ENCODE data around the gene DNAAF1.
A peak's percentile ranks its signal among the peaks of the same experiment; 100 is the strongest.

DNAAF1 gene

DNA sequence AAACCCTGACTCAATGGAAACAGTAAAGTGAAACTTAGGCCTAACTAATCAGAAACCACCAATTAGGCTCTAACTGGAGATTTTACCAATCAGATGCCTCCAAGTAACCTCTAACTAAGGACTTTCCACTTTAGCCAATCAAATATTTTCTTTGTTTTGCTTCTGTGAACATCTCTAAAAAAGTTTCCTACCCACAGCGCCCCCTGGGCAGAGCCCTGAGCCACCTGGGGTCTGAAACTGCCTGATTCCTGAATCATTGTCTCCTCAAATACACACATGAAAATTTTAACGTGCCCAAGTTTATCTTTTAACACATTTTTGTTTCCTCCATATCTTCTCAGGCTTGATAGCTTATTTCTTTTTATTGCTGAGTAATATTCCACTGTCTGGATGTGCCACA, 64.9 kb downstream of the DNAAF1 start:
- ChIA-PET CTCF (interaction anchor here (0.7 to 0.8 kb wide), 3 partner anchors 8 to 99 kb away, joined by 3 read pairs; no protein-coding TSS in a partner anchor), POLR2A (no interaction called here)
- H3K36me3 ChIP-seq (ENCODE audit: control insufficient read depth in 2 of 2, insufficient read depth in 1 of 2, low read length in 2 of 2): no peaks in the 10 kb centered on the region
- H3K9me3 ChIP-seq (ENCODE audit: control insufficient read depth, insufficient read depth, low read depth, low read length): no peaks in the 10 kb centered on the region
- H3K27ac ChIP-seq (ENCODE audit: extremely low read depth, low read depth, low read length): no peak overlapping the region
- no peak for TF ChIP-seq ZNF596 (tag by site-specific recombination; IDR thresholded peaks at IDR 0.05)
- TF ChIP-seq ZNF221 (tag by site-specific recombination; IDR thresholded peaks at IDR 0.05; ENCODE audit: borderline replicate concordance): no peak
- no peak for TF ChIP-seq ZBTB21 (tag by site-specific recombination; IDR thresholded peaks at IDR 0.05)
- TF ChIP-seq, protein P1, sequence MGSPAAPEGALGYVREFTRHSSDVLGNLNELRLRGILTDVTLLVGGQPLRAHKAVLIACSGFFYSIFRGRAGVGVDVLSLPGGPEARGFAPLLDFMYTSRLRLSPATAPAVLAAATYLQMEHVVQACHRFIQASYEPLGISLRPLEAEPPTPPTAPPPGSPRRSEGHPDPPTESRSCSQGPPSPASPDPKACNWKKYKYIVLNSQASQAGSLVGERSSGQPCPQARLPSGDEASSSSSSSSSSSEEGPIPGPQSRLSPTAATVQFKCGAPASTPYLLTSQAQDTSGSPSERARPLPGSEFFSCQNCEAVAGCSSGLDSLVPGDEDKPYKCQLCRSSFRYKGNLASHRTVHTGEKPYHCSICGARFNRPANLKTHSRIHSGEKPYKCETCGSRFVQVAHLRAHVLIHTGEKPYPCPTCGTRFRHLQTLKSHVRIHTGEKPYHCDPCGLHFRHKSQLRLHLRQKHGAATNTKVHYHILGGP (tag by site-specific recombination; IDR thresholded peaks at IDR 0.05): no peak
- TF ChIP-seq ZNF19 (tag by site-specific recombination; IDR thresholded peaks at IDR 0.05; ENCODE audit: low read depth): no peak
- no peak overlapping the region for H3K4me3 ChIP-seq (ENCODE audit: low read depth, low read length)
- no peaks in the 10 kb centered on the region for H3K4me1 ChIP-seq (ENCODE audit: control insufficient read depth, insufficient read depth, low read length)

DNA sequence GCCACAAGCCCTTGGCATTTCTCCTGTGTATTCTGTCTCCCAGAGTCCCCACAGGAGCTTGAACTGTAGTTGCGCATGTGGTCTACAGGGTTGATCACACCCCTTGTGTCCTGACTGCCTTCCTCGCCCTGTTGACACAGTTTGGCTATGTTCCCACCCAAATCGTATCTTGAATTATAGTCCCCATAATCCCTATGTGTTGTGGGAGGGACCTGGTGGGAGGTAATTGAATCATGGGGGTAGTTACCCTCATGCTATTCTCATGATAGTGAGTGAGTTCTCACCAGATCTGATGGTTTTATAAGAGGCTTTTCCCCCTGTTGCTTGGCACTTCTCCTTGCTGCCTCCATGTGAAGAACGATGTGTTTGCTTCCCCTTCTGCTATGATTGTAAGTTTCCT, 67.0 kb downstream of the DNAAF1 start:
- Histone ChIP-seq H3K36me3 (ENCODE audit: control insufficient read depth in 2 of 2, insufficient read depth in 1 of 2, low read length in 2 of 2) (no peaks in the 10 kb centered on the region), H3K9me3 (ENCODE audit: control insufficient read depth, insufficient read depth, low read depth, low read length) (no peaks in the 10 kb centered on the region), H3K27ac (ENCODE audit: extremely low read depth, low read depth, low read length) (no peak overlapping the region), H3K4me1 (ENCODE audit: control insufficient read depth, insufficient read depth, low read length) (no peaks in the 10 kb centered on the region), H3K4me3 (ENCODE audit: low read depth, low read length) (no peak overlapping the region)
- TF ChIP-seq ZFHX2 (tag by site-specific recombination; conservative IDR thresholded peaks at IDR 0.05): peak; percentile 69
- peak; percentile 70 for TF ChIP-seq EGR2 (tag by site-specific recombination; IDR thresholded peaks at IDR 0.05; ENCODE audit: low read depth)
- TF ChIP-seq ZNF24 (tag by site-specific recombination; IDR thresholded peaks at IDR 0.05): no peak
- ChIA-PET POLR2A (no interaction called here), CTCF (interaction anchor here (0.7 kb wide), 1 partner anchor 387 kb away, joined by 3 read pairs; no protein-coding TSS in a partner anchor)

DNA sequence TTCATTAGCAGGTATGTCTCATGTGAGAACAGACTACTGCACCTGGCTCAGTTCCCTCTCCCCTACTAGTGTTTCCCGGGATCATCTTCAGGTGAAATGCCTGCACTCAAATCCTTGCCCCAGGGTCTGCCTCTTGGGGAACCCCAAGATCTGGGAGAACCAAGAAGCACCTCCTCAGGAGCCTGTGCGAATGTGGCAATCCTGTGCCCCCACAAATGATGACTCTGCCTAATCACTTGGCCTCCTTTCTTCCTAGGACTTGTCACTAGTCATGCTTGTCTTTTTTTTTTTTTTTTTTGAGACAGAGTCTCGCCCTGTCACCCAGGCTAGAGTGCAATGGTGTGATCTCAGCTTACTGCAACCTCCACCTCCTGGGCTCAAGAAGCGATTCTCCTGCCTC, 67.5 kb downstream of the DNAAF1 start:
- Histone ChIP-seq H3K9me3 (ENCODE audit: control insufficient read depth, insufficient read depth, low read depth, low read length) (no peaks in the 10 kb centered on the region), H3K36me3 (ENCODE audit: control insufficient read depth in 2 of 2, insufficient read depth in 1 of 2, low read length in 2 of 2) (no peaks in the 10 kb centered on the region), H3K27ac (ENCODE audit: extremely low read depth, low read depth, low read length) (no peak overlapping the region), H3K4me1 (ENCODE audit: control insufficient read depth, insufficient read depth, low read length) (no peaks in the 10 kb centered on the region), H3K4me3 (ENCODE audit: low read depth, low read length) (no peak overlapping the region)
- CTCF ChIA-PET: no interaction called here
- POLR2A ChIA-PET: no interaction called here
- TF ChIP-seq ZNF311 (tag by site-specific recombination; IDR thresholded peaks at IDR 0.05; ENCODE audit: borderline replicate concordance): no peak
- no peak for TF ChIP-seq SP3 (tag by site-specific recombination; IDR thresholded peaks at IDR 0.05)
- no peak for TF ChIP-seq TCF7L2 (IDR thresholded peaks at IDR 0.05; ENCODE audit: borderline replicate concordance, low read depth, low read length)
- no peak for TF ChIP-seq ZNF776 (tag by site-specific recombination; IDR thresholded peaks at IDR 0.05; ENCODE audit: borderline replicate concordance)
- no peak for TF ChIP-seq ZNF555 (tag by site-specific recombination; conservative IDR thresholded peaks at IDR 0.05)
- TF ChIP-seq ZNF518A (tag by site-specific recombination; conservative IDR thresholded peaks at IDR 0.05; ENCODE audit: low read depth): no peak
- no peak for TF ChIP-seq ZNF521 (tag by site-specific recombination; IDR thresholded peaks at IDR 0.05)
- no peak for TF ChIP-seq REPIN1 (tag by site-specific recombination; IDR thresholded peaks at IDR 0.05; ENCODE audit: low read depth)
- no peak for TF ChIP-seq INSM2 (tag by site-specific recombination; IDR thresholded peaks at IDR 0.05)
- TF ChIP-seq ZSCAN30 (tag by site-specific recombination; IDR thresholded peaks at IDR 0.05): no peak
- TF ChIP-seq ZNF510 (tag by site-specific recombination; IDR thresholded peaks at IDR 0.05; ENCODE audit: insufficient replicate concordance): no peak
- no peak for TF ChIP-seq ZBTB17 (tag by site-specific recombination; IDR thresholded peaks at IDR 0.05)
- no peak for TF ChIP-seq ZSCAN18 (tag by site-specific recombination; IDR thresholded peaks at IDR 0.05)
- no peak for TF ChIP-seq ZNF133 (tag by site-specific recombination; IDR thresholded peaks at IDR 0.05)
- TF ChIP-seq MYNN (tag by site-specific recombination; IDR thresholded peaks at IDR 0.05; ENCODE audit: borderline replicate concordance): no peak
